ENCODE results near the gene SNRPF.

SNRPF gene

DNA sequence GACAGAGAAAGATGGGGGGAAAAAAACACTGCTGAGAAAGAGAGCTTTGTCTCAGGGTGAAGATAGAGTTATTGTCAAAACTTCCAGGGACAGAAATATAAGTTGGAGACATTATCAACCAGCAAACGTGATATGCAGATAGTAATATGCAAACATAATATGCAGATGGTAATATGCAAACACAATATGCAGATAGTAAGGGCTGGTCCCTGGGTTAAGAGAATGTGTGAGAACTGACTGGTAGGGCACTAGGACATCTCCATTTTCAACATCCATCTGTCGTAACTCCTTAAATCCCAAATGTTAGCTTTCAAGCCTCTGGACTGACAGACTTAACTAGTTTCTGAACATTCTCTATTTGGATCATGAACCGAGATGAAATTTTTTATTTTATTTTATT, 32.2 kb downstream of the SNRPF start:
- no peak for TF ChIP-seq CTCF (IDR thresholded peaks at IDR 0.05; ENCODE audit: insufficient read depth, low read length, poor library complexity, severe bottlenecking)
- no peak for DNase-seq (ENCODE audit: extremely low read depth, insufficient read length)
- Histone ChIP-seq H3K36me3 (ENCODE audit: control insufficient read depth, insufficient read depth, low read length) (no peaks in the 10 kb centered on the region), H3K27me3 (replicated peaks; ENCODE audit: control insufficient read depth, insufficient read depth, low read length) (no peaks in the 10 kb centered on the region; the same call in 1 of the 2 replicates), H3K4me3 (replicated peaks; ENCODE audit: low read depth, low read length) (no peak overlapping the region)

- Histone ChIP-seq H3K4me3 (replicated peaks; ENCODE audit: low read depth, low read length) (no peak overlapping the region), H3K27me3 (replicated peaks; ENCODE audit: control insufficient read depth, insufficient read depth, low read length) (no peaks in the 10 kb centered on the region), H3K36me3 (ENCODE audit: control insufficient read depth, insufficient read depth, low read length) (no peaks in the 10 kb centered on the region)
- DNase-seq (ENCODE audit: extremely low read depth, insufficient read length), result no peak
- TF ChIP-seq CTCF (IDR thresholded peaks at IDR 0.05; ENCODE audit: insufficient read depth, low read length, poor library complexity, severe bottlenecking), result no peak
Observed at GRCh38 chr12:95896846-95897245, 38.1 kb downstream of the SNRPF start.

GRCh38 chr12:95898081-95898480, 39.3 kb downstream of the SNRPF start:
- Histone ChIP-seq H3K36me3 (ENCODE audit: control insufficient read depth, insufficient read depth, low read length) (no peaks in the 10 kb centered on the region), H3K27me3 (replicated peaks; ENCODE audit: control insufficient read depth, insufficient read depth, low read length) (no peaks in the 10 kb centered on the region), H3K4me3 (replicated peaks; ENCODE audit: low read depth, low read length) (no peak overlapping the region)
- no peak for TF ChIP-seq CTCF (IDR thresholded peaks at IDR 0.05; ENCODE audit: insufficient read depth, low read length, poor library complexity, severe bottlenecking)
- no peak for DNase-seq (ENCODE audit: extremely low read depth, insufficient read length)

- TF ChIP-seq CTCF (IDR thresholded peaks at IDR 0.05; ENCODE audit: insufficient read depth, low read length, poor library complexity, severe bottlenecking), result no peak
- Histone ChIP-seq H3K36me3 (ENCODE audit: control insufficient read depth, insufficient read depth, low read length) (no peaks in the 10 kb centered on the region), H3K4me3 (replicated peaks; ENCODE audit: low read depth, low read length) (no peak overlapping the region), H3K27me3 (replicated peaks; ENCODE audit: control insufficient read depth, insufficient read depth, low read length) (no peaks in the 10 kb centered on the region)
- no peak for DNase-seq (ENCODE audit: extremely low read depth, insufficient read length)
Observed at GRCh38 chr12:95908573-95908972, 49.8 kb downstream of the SNRPF start.

- DNase-seq (ENCODE audit: extremely low read depth, insufficient read length), result no peak
- TF ChIP-seq CTCF (IDR thresholded peaks at IDR 0.05; ENCODE audit: insufficient read depth, low read length, poor library complexity, severe bottlenecking), result no peak
- no peaks in the 10 kb centered on the region for H3K36me3 ChIP-seq (ENCODE audit: control insufficient read depth, insufficient read depth, low read length)
- no peaks in the 10 kb centered on the region for H3K27me3 ChIP-seq (replicated peaks; ENCODE audit: control insufficient read depth, insufficient read depth, low read length)
- H3K4me3 ChIP-seq (replicated peaks; ENCODE audit: low read depth, low read length), result no peak overlapping the region
Observed at GRCh38 chr12:95909871-95910270, 51.1 kb downstream of the SNRPF start.

Data from GM06990 (cell line).